ENCODE data around the gene PEAK1.

PEAK1 gene

GRCh38 chr15:77426377-77426776 is 6.5 kb upstream of the PEAK1 start:
- DNase-seq (ENCODE audit: low read depth), result no peak
- H3K4me3 ChIP-seq (ENCODE audit: low read length), result no peak overlapping the region
- TF ChIP-seq CTCF (IDR thresholded peaks at IDR 0.05; ENCODE audit: insufficient read depth, low read depth, low read length, missing control alignments), result no peak

- H3K4me3 ChIP-seq (ENCODE audit: low read length), result no peak overlapping the region
- no peak for TF ChIP-seq CTCF (IDR thresholded peaks at IDR 0.05; ENCODE audit: insufficient read depth, low read depth, low read length, missing control alignments)
- no peak for DNase-seq (ENCODE audit: low read depth)
Measured at GRCh38 chr15:77425104-77425503, 5.2 kb upstream of the PEAK1 start.

DNA sequence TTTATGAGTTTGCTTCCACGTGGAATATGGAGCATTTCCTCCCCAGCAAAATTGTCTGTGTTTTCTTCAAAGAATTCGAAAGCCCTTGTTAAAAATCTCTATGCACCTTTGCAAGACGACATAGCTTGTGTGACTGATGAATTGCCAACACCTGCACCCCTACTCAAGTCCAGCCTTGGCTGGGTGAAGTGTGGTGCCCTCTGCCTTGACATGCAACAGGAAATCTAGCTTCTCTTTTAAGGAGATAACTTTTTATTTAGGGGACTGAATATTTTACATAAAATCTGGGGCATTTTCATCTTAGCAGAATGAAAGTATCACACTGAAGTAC is 1.4 kb upstream of the PEAK1 start:
- H3K4me3 ChIP-seq (ENCODE audit: low read length), result peak overlapping the region; percentile 98
- TF ChIP-seq CTCF (IDR thresholded peaks at IDR 0.05; ENCODE audit: insufficient read depth, low read depth, low read length, missing control alignments), result no peak
- DNase-seq (ENCODE audit: low read depth), result peak; percentile 18

DNA sequence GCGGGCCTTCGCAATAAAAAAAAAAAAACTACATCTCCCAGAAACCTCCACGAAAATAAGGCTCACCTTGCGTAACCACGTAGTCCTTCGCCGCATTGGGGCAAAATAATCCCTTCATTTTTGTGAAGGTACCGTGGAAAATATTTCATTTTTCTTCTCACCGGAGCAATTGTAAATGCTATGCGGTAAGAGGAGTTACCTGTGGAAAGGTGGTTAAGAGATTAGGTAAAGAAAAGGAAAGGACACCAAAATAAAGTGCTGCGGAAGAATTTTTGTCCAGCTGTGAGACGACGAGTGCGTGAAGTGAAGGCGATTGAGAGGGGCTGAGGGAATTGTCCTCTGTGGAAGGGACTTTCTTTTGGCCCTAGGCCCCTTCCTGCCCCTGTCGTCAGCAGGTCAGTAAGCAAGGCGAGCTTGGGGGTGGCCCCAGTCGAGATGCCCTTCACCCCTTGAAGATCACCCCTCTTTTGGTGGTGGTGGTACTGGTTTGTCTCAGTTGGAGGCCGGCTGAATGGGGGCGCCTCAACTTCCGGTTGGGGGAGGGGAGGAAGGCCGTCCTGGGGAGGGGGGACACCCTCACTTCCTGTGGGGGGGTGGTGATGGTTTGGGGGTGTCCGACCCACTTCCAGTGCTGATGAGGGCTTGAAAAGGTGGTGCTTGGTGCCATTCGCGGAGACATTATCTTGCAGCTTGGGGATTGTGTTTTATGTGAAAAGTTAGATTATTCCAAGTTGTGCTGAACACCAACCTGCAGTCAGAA is 886 bp upstream of the PEAK1 start, which contains the start of gene HMG20A:
TSS of gene HMG20A (plus strand) at position 279 of the 760 bp plus-strand sequence. CDS start 37,520 bp downstream, outside the sequence.
- TF ChIP-seq CTCF (IDR thresholded peaks at IDR 0.05; ENCODE audit: insufficient read depth, low read depth, low read length, missing control alignments), result no peak
- H3K4me3 ChIP-seq (ENCODE audit: low read length), result peak within 1 kb of the TSS; percentile 98
- peak; percentile 81 for DNase-seq (ENCODE audit: low read depth)

GRCh38 chr15:77418966-77419835 is 703 bp downstream of the PEAK1 start:
- TF ChIP-seq CTCF (IDR thresholded peaks at IDR 0.05; ENCODE audit: insufficient read depth, low read depth, low read length, missing control alignments), result no peak
- peak overlapping the region; percentile 60 for H3K4me3 ChIP-seq (ENCODE audit: low read length)
- DNase-seq (ENCODE audit: low read depth), result peak; percentile 18

GRCh38 chr15:77418391-77418965 is 1.4 kb downstream of the PEAK1 start:
- DNase-seq (ENCODE audit: low read depth), result no peak
- peak overlapping the region; percentile 60 for H3K4me3 ChIP-seq (ENCODE audit: low read length)
- TF ChIP-seq CTCF (IDR thresholded peaks at IDR 0.05; ENCODE audit: insufficient read depth, low read depth, low read length, missing control alignments), result no peak

Data from epithelial cell of esophagus (primary cell).